ENCODE measurements around the gene UBE2E2. TPM values are rescaled to one million over a fixed set of nuclear protein-coding genes. Genes with fewer than 3 reads are reported as not detected.

UBE2E2 gene
- total RNA-seq, 2 experiments from 2014 or later: 14.1 to 20.2 TPM

GRCh38 chr3:23275814-23276213, 72.7 kb downstream of the UBE2E2 start:
- Histone ChIP-seq H3K4me1 (ENCODE audit: insufficient read depth, low read length) (no peaks in the 10 kb centered on the region), H3K9me3 (ENCODE audit: control insufficient read depth in 1 of 2, insufficient read depth in 1 of 2, low read length in 2 of 2) (peaks cover 0 to 10% of the 10 kb centered on the region in 2 experiments), H3K27me3 (ENCODE audit: control insufficient read depth in 1 of 2, insufficient read depth in 2 of 2, low read length in 2 of 2) (no peaks in the 10 kb centered on the region), H3K27ac (ENCODE audit: low read depth in 1 of 2, low read length in 2 of 2) (no peak overlapping the region), H3K36me3 (ENCODE audit: insufficient read depth, low read length) (no peaks in the 10 kb centered on the region), H3K4me3 (ENCODE audit: low read length) (no peak overlapping the region)
- Mint-ChIP-seq H3K27me3 (no peaks in the 10 kb centered on the region), H3K4me1 (ENCODE audit: low read depth) (peaks cover 4% of the 10 kb centered on the region), H3K9me3 (no peaks in the 10 kb centered on the region), H3K36me3 (ENCODE audit: low read depth) (no peaks in the 10 kb centered on the region), H3K27ac (no peak overlapping the region), H3K4me3 (no peak overlapping the region)
- intact Hi-C loops (cut with DNase I, micrococcal nuclease): no loop called here
- TF ChIP-seq CTCF (IDR thresholded peaks at IDR 0.05): no peak
- ATAC-seq (ENCODE audit: poor library complexity) (no peak), DNase-seq (no peak)
- CTCF ChIA-PET: no interaction called here
- POLR2A ChIA-PET: no interaction called here

- Mint-ChIP-seq H3K9me3 (no peaks in the 10 kb centered on the region), H3K36me3 (ENCODE audit: low read depth) (no peaks in the 10 kb centered on the region), H3K4me1 (ENCODE audit: low read depth) (peaks cover 4% of the 10 kb centered on the region), H3K4me3 (no peak overlapping the region), H3K27ac (no peak overlapping the region), H3K27me3 (no peaks in the 10 kb centered on the region)
- DNase-seq (no peak), ATAC-seq (ENCODE audit: poor library complexity) (no peak)
- peaks cover 0 to 5% of the 10 kb centered on the region in 2 experiments for H3K9me3 ChIP-seq (ENCODE audit: control insufficient read depth in 1 of 2, insufficient read depth in 1 of 2, low read length in 2 of 2)
- POLR2A ChIA-PET: no interaction called here
- TF ChIP-seq CTCF (IDR thresholded peaks at IDR 0.05): no peak
- H3K27me3 ChIP-seq (ENCODE audit: control insufficient read depth in 1 of 2, insufficient read depth in 2 of 2, low read length in 2 of 2): no peaks in the 10 kb centered on the region
- no peaks in the 10 kb centered on the region for H3K4me1 ChIP-seq (ENCODE audit: insufficient read depth, low read length)
- no peak overlapping the region for H3K27ac ChIP-seq (ENCODE audit: low read depth in 1 of 2, low read length in 2 of 2)
- intact Hi-C loops (cut with DNase I, micrococcal nuclease): no loop called here
- CTCF ChIA-PET: no interaction called here
- no peak overlapping the region for H3K4me3 ChIP-seq (ENCODE audit: low read length)
- no peaks in the 10 kb centered on the region for H3K36me3 ChIP-seq (ENCODE audit: insufficient read depth, low read length)
Measured at GRCh38 chr3:23276913-23277658, 74.0 kb downstream of the UBE2E2 start.

- POLR2A ChIA-PET: no interaction called here
- ATAC-seq (ENCODE audit: poor library complexity): no peak
- H3K27ac Mint-ChIP-seq: no peak overlapping the region
Measured at GRCh38 chr3:23277688-23278087, 74.6 kb downstream of the UBE2E2 start.

More at GRCh38 chr3:23277688-23278087, 74.6 kb downstream of the UBE2E2 start:
- Histone ChIP-seq H3K27me3 (ENCODE audit: control insufficient read depth in 1 of 2, insufficient read depth in 2 of 2, low read length in 2 of 2) (no peaks in the 10 kb centered on the region), H3K4me1 (ENCODE audit: insufficient read depth, low read length) (no peaks in the 10 kb centered on the region), H3K27ac (ENCODE audit: low read depth in 1 of 2, low read length in 2 of 2) (no peak overlapping the region), H3K36me3 (ENCODE audit: insufficient read depth, low read length) (no peaks in the 10 kb centered on the region), H3K4me3 (ENCODE audit: low read length) (no peak overlapping the region), H3K9me3 (ENCODE audit: control insufficient read depth in 1 of 2, insufficient read depth in 1 of 2, low read length in 2 of 2) (no peaks in the 10 kb centered on the region)
- CTCF ChIA-PET: no interaction called here
- intact Hi-C loops (cut with DNase I, micrococcal nuclease): no loop called here
- no peak for TF ChIP-seq CTCF (IDR thresholded peaks at IDR 0.05)
- Mint-ChIP-seq H3K9me3 (no peaks in the 10 kb centered on the region), H3K4me1 (ENCODE audit: low read depth) (peaks cover 1% of the 10 kb centered on the region), H3K36me3 (ENCODE audit: low read depth) (no peaks in the 10 kb centered on the region), H3K4me3 (no peak overlapping the region), H3K27me3 (no peaks in the 10 kb centered on the region)
- DNase-seq: no peak

All from CD4-positive, alpha-beta T cell (primary cell).